GM21825 (cell line): Measurements from ENCODE around the gene CTTN.
"Not testable (repeated sequence)": the region's sequence is repeated elsewhere in the genome, so short reads cannot be mapped to it uniquely, and the experiment has no call there.

Source experiments
- ATAC-seq: cut with Tn5 transposase; IDR thresholded peaks from one replicate; pipeline ENCODE4 v1.9.1; 2021; ENCODE audit warnings: mild to moderate bottlenecking, moderate library complexity; ENCODE audit not compliant: unreplicated experiment

Gene CTTN

DNA sequence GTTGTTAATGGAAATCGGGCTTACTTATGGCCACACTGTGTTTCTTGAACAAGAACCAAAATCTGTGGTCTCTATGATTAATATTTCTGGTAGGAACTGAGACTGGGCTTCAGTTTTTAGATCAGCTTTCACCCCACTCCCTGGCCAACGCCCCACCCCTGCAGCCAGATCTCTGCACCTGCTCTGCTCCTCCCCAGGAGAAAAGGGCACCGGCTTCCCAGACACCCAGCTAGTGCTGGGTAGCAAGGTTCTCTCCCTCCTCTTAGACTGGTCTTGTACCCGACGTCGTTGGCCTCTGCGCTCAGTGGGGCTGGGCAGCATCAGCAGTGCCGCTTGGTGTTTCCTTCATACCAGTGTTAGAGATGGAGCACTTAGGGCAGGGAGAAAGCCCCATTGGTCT is 17.0 kb upstream of the CTTN start:
- no peak for ATAC-seq

DNA sequence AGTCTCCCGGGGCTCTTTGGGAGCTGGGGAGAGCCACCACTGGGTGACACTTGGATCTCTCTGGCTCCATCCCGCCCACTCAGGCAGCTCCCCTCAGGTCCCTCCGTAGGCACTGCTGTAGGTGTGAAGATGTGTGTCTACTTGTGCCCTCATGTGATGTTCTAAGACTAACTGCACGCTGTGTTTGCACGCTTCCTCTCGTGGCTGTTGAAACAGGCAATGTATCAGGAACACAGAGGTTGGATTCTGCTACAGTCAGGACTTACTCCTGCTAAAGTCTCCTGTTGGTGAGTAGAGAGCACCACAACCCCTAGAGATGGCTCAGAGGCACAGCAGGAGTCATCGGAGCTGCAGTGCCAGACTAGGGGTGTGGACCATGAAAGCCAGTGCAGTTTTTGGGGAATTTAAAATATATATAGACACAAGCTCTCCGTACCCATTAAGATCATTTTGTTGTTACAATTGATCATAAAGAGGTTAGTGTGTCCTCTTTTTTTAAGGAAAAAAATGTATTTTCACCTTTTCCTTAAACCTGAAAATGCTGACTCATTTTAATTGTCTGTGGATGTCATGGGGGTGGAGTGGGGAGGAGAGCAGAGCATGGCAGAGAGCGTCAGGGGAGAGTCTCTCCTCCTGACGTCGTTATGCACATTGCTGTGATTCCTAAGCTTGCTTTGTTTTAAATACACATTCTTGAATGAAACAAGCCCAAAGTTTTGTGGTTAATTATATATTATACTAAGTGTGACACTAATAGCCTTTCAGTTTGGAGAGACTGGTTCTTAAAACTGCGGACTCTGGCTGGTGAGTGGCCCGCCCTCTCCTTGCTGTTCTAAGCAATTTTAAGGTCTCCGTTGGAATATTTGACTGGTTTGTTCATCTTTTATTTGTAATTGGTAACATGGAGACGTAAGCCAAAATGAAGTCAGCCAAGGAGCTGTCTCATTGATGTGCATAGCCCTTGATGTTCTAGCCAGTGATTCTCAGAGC is 16.2 kb upstream of the CTTN start:
- ATAC-seq = no peak

DNA sequence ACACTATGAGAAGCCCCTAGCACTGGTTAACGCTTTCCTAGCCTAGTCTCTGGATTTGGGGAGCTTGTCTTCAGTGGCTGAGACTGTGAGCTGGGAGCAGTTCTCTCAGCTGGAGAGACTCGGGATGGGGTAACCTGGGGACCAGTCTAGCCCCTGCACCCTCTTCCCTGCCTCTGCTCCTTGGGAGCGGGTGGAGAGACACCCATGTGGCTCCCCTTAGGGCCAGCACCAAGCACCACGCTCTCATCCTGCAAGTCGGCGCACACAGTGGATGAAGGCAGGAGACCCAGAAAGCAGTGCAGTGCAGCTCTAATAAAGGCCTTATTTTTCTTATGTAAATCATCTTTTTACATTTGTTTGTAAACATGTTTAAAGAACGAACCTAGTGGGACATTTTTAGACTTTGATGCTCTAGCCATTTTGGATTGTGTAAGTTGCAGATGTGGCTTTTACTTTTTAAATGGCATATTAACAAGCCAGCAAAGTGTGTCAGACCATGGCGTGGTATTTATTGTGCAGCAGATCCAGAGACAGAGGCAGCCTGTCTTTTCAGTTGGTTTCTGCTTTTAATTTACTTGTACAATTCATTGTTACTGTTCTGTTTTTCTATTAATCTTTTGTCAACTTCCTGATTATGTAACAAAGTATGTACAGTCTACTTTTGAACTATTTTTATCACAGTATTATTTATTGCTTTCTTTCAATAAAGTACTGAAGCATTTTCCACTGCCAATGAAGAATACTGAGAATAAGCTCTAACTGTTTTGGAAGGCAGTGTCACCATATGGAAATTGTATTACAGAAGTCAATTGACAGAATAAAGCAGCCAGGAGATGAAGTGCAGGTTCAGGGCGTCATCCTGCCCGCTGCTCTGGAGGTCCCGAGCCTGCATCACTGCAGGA is 14.4 kb upstream of the CTTN start:
- ATAC-seq = no peak

DNA sequence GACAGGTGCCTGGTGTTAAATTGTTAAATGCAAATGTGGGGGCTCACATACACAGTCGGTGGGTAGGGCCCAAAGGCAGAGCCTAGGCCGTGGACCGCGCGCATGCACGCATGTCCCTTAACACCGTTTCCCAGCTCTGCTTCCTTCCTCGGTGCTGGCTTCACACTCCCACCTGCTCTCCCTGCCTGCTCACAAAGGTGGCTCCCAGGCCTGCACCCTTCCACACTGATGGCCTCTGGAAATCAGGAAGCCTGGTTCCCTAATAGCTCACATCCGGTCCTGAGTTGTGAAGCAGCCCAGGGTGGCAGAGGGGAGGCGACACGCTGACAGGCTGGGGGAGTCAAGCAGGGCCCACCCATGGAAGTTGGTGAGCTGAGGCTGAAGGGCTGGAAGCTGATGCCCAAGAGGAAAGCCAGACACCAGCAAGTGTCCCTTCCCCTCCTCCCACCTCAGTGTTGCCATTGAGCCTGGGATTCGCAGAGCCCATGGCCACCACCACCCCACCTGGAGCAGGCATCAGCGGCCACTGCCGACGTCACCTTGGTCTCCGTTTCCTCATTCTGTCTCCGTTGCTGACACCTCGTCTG is 13.7 kb upstream of the CTTN start:
- no peak for ATAC-seq

- no peak for ATAC-seq
These were observed 10.8 kb upstream of the CTTN start for GRCh38 chr11:70387564-70387963.

DNA sequence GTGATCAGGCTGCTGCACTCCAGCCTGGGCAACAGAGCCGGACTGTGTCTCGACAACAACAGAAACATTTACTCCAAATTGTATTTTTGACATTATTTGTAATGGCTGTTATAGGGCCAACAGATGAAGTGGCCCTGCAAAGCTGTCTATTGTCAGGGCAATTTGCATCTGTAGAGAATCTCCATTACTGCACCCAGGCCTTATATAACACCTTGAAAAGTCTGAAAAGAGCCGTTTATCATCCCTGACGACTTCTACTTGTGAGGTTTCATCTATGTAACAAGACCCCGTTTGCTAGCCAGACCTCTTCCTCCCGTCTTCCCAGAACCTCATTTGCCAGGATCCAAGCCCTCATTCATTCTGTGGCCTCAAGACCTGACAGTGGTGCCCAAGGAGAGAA is 9.1 kb upstream of the CTTN start:
- no peak for ATAC-seq

GRCh38 chr11:70390882-70391281 is 7.4 kb upstream of the CTTN start:
- not testable (repeated sequence) for ATAC-seq

GRCh38 chr11:70394211-70394950 is 3.9 kb upstream of the CTTN start:
- no peak for ATAC-seq

DNA sequence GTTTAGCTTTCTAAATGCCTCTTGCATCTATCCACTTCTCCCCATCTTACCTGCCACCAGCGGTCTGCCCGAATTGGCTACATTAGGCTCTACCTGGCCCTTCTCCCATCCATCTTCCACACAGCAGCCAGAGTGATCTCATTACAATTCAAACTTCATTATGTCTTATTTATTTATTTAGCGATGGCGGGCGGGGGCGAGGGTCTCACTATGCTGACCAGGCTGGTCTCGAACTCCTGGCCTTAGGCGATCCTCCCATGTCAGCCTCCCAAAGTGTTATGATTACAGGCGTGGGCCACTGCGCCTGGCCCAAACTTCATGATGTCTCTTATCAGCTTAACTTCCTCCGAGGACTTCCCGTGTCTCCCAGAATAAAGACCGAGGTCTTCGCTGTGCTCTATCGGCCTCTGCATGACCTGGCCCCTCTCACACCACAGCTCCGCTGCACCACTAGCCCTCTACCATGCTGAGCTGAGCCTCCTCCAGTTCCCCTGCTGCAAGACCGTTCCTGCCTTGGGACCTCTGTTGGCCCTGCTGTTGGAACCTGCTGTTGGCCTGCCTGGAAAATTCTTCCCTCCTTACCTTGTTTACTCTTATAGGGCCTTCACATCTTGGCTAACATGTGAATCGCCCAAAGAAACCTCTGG is 870 bp upstream of the CTTN start:
- ATAC-seq = no peak

DNA sequence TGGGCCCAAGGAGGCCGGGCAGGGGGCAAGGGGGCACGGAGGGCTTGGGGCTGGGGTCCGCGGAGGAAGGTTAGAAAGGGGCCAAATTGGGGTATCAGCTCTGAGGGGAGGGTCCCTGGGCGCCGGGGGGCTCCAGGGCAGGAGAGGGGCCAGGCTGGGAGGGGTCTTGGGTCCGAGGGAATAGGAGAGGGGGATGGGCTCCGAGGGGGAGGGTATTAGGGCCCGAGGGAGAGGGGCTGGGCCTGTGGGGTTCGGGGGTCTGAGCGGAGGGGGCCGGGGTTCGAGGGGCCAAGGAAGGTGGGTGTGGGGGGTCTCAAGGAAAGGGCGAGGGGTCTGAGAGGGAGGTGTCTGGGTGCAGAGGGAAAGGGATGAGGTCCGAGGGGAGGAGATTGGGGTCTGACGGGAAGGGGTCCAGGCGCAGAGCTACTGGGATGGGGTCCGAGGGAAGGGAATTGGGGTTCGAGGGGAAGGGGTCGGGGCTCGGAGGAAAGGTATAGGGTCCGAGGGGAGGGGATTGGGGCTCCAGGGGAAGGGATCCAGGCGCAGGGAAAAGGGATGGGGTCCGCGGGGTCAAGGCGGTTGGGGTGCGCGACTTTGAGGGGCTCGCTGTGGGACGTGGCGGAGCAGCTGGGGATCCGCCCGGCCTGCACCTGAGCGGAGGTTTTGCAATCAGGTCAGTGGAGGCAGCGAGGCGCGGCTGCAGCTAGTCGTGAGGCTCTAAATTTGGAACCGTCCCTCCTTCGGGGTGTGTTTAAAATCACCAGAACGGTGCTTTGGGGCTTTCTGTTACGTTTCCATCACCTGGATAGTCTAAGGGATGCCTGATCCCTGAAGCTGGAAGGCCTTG is 728 bp downstream of the CTTN start:
- ATAC-seq = no peak

DNA sequence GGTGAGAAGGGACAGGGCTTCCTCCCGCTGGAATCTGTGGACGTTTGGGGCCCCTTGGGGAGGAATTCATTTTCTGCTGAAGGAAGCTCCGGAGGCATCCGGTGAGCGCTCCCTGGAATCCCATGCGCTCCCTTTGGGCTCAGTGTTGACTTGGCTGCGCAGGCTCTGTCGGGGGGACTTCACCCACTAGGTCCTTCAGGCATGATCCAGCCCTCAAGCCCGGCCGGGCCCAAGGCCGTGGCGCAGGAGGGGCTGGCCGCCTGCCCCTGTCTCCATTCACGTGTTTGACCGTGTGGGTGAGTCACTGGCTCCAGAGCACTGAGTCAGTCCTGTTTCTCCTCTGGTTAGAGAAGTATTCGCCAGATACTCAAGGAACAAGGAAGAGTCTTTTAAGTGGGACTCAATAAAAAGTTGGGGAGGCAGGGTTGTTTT is 1.4 kb downstream of the CTTN start:
- no peak for ATAC-seq

DNA sequence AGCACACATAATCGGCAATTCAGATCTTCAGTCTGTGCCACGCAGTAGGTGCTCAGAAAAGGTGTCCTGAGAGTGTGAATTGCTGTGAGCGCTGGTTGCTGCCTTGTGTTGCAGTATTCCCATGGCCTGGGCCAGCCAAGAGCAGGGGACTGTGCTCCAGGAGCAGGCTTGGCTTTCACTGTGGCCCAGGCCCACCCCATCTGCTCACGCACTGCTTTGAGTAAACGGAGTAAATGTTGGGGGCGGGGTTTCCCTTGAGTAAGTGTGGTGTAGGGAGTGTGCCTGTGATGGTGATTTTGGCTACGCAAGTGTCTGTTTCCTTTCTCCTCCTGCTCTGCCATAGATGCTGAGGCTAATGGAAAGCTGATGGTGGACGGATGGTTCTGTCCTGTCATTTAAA is 2.3 kb downstream of the CTTN start:
- ATAC-seq = no peak

GRCh38 chr11:70402016-70402415 is 3.7 kb downstream of the CTTN start:
- ATAC-seq = no peak

DNA sequence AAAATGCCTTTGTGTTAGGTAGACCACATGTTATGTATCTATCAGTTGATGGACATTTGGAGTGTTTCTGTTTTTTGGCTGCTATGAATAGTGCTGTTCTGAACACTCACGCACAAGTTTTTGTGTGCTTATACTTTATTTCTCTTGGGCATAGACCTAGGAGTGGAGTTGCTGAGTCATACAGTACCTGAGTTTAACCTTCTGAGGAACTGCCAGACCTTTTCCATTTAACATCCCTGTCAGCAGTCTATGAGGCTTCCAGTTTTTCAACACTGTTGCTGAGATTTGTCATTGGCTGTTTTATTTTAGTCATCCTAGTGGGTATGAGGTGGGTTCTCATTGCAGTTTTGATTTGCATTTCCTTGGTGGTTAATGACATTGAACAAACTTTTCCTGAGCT is 4.4 kb downstream of the CTTN start:
- ATAC-seq = no peak

- no peak for ATAC-seq
These were observed 5.9 kb downstream of the CTTN start for GRCh38 chr11:70404244-70404643.

- ATAC-seq = no peak
These were observed 7.5 kb downstream of the CTTN start for GRCh38 chr11:70405679-70406395.

DNA sequence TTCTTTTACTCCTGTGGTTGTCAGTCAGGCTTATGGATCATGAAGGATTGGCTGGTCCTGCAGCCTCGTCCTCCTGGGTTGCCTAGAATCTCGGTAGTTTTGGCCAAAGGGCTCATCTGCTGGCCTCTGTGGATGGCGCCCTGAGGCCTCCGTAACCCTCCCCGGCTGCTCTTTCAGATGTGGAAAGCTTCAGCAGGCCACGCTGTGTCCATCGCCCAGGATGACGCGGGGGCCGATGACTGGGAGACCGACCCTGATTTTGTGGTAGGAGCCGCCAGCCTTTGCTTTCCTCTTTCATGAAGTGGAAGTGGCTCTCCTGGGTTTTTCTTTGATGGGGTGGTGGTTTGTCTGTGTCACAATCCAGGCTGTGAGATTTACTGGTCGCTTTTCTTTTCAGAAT is 8.8 kb downstream of the CTTN start:
- no peak for ATAC-seq

DNA sequence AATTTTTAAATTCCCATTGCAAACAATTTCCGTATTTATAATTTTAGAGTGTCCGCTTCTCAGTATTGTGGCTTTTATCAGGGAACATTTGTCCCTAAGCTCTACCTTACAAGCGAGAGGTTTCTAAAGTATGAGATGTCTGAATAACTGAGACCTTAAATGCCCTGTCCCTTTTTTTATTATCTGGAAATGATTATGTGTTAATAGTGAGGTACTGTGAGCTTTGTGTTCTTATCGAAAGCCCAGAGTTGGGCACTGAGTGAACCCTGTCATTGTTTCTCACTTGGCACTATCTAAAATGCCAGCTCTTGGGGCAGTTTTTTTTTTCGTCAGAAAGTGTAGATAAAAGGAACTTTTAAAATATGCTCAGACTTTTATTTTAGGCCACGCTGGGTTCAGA is 9.5 kb downstream of the CTTN start:
- ATAC-seq = no peak

DNA sequence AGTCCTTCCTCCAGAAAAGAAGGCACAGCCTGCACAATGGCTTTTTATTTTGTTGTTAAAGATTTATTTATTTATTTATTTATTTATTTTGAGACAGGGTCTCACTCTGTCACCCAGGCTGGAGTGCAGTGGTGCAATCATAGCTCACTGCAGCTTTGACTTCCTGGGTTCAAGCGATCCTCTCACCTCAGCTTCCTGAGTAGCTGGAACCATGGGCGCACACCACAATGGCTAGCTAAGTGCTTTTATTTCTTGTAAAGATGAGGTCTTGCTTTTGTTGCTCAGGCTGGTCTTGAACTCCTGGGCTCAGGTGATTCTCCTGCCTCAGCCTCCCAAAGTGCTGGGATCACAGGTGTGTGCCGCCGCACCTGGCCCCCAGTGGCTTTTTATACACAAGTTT is 10.0 kb downstream of the CTTN start:
- not testable (repeated sequence) for ATAC-seq
